Neuronal stem cell (in vitro differentiated cells): ENCODE data around the gene CDH15.
"Not testable (repeated sequence)": the region's sequence is repeated elsewhere in the genome, so short reads cannot be mapped to it uniquely, and the experiment has no call there.

Experiments used
- DNase-seq: peaks from one replicate; pipeline ENCODE4 v3.0.0-alpha.2; 2013; ENCODE audit warnings: low spot score
- H2AFZ ChIP-seq: one replicate; pipeline ENCODE4 v1.6.1; 2013; ENCODE audit warnings: mild to moderate bottlenecking, low read length, inconsistent platforms
- H2AK5ac ChIP-seq: 2 replicates; pipeline ENCODE4 v1.6.1; 2013; ENCODE audit warnings: low read depth, mild to moderate bottlenecking, inconsistent platforms, low read length, moderate library complexity, mixed read lengths
- H2BK120ac ChIP-seq: 2 replicates; pipeline ENCODE4 v1.6.1; 2013; ENCODE audit warnings: low read depth, mild to moderate bottlenecking, inconsistent platforms, low read length, moderate library complexity, mixed read lengths
- H2BK12ac ChIP-seq: one replicate; pipeline ENCODE4 v1.6.1; 2013; ENCODE audit warnings: low read length, inconsistent platforms
- H2BK15ac ChIP-seq: 2 replicates; pipeline ENCODE4 v1.6.1; 2013; ENCODE audit warnings: mild to moderate bottlenecking, low read length, inconsistent platforms, mixed read lengths
- H2BK5ac ChIP-seq: one replicate; pipeline ENCODE4 v1.6.1; 2013; ENCODE audit warnings: inconsistent platforms, mild to moderate bottlenecking, low read length, moderate library complexity
- H3K14ac ChIP-seq: one replicate; pipeline ENCODE4 v1.6.1; 2013; ENCODE audit warnings: low read length, inconsistent platforms
- H3K18ac ChIP-seq: 2 replicates; pipeline ENCODE4 v1.6.1; 2013; ENCODE audit warnings: low read length, inconsistent platforms
- H3K23ac ChIP-seq: 2 replicates; pipeline ENCODE4 v1.6.1; 2013; ENCODE audit warnings: low read depth, mild to moderate bottlenecking, mixed read lengths, low read length, inconsistent platforms; ENCODE audit not compliant: poor library complexity
- H3K27ac ChIP-seq: replicated peaks from 3 replicates; pipeline ENCODE4 v1.5.1; 2013; ENCODE audit warnings: low read length, inconsistent platforms
- H3K27me3 ChIP-seq, 3 experiments: 2 replicates each; pipeline ENCODE4 v1.6.1; 2013; ENCODE audit warnings: low read length in 3 of 3, mild to moderate bottlenecking in 2 of 3, inconsistent platforms in 1 of 3, low read depth in 1 of 3, mixed read lengths in 1 of 3, moderate library complexity in 1 of 3; ENCODE audit not compliant: control insufficient read depth in 3 of 3, insufficient read depth in 3 of 3
- H3K36me3 ChIP-seq, 2 donors: replicated peaks in 1 of 2; 2 replicates each; pipeline ENCODE4 v1.6.1; 2013; ENCODE audit warnings: low read length in 2 of 2; ENCODE audit not compliant: control insufficient read depth in 2 of 2, insufficient read depth in 2 of 2
- H3K4ac ChIP-seq: 2 replicates; pipeline ENCODE4 v1.6.1; 2013; ENCODE audit warnings: inconsistent platforms, mild to moderate bottlenecking, low read length, moderate library complexity
- H3K4me1 ChIP-seq, 2 donors: 1 replicate in 1 of 2; 2 replicates in 1 of 2; pipeline ENCODE4 v1.6.1; 2013; ENCODE audit warnings: low read length in 2 of 2, low read depth in 1 of 2; ENCODE audit not compliant: control insufficient read depth in 2 of 2, insufficient read depth in 1 of 2
- H3K4me2 ChIP-seq: one replicate; pipeline ENCODE4 v1.6.1; 2013; ENCODE audit warnings: mild to moderate bottlenecking, low read length, inconsistent platforms; ENCODE audit not compliant: insufficient read depth, poor library complexity, severe bottlenecking
- H3K4me3 ChIP-seq, 2 donors: 2 replicates each; pipeline ENCODE4 v1.5.1; 2013; ENCODE audit warnings: low read length in 2 of 2, mild to moderate bottlenecking in 2 of 2, inconsistent platforms in 1 of 2, moderate library complexity in 1 of 2
- H3K79me1 ChIP-seq: one replicate; pipeline ENCODE4 v1.6.1; 2013; ENCODE audit warnings: low read depth, mild to moderate bottlenecking, inconsistent platforms, low read length, moderate library complexity
- H3K9ac ChIP-seq: one replicate; pipeline ENCODE4 v1.6.1; 2013; ENCODE audit warnings: mild to moderate bottlenecking, low read depth, low read length, inconsistent platforms; ENCODE audit not compliant: poor library complexity
- H3K9me3 ChIP-seq, 2 donors: replicated peaks in 1 of 2; 2 replicates each; pipeline versions ENCODE3 to v1.6.1; 2013; ENCODE audit warnings: low read length in 2 of 2, mild to moderate bottlenecking in 2 of 2, inconsistent platforms in 1 of 2, low read depth in 1 of 2, mixed read lengths in 1 of 2, moderate library complexity in 1 of 2; ENCODE audit not compliant: control insufficient read depth in 2 of 2, insufficient read depth in 1 of 2
- H4K8ac ChIP-seq: one replicate; pipeline ENCODE4 v1.6.1; 2013; ENCODE audit warnings: low read depth, mild to moderate bottlenecking, inconsistent platforms, low read length, moderate library complexity
- H4K91ac ChIP-seq: one replicate; pipeline ENCODE4 v1.6.1; 2013; ENCODE audit warnings: low read length, low read depth, mild to moderate bottlenecking, inconsistent platforms; ENCODE audit not compliant: poor library complexity
- whole genome bisulfite sequencing, 2 donors: extraction: QIAGEN DNeasy Blood & Tissue Kit; methylation state at CpG; one replicate each; pipeline ENCODE4 v1.1.7; 2013; ENCODE audit warnings: missing lambda C conversion rate in 2 of 2, mixed read lengths in 1 of 2; ENCODE audit not compliant: insufficient read length in 2 of 2, insufficient replicate concordance in 1 of 2; ENCODE audit errors: extremely low coverage in 2 of 2; 5-methylcytosine and 5-hydroxymethylcytosine counted together

The CDH15 gene

GRCh38 chr16:89191033-89191900 is 19.7 kb downstream of the CDH15 start:
- Histone ChIP-seq H2AFZ (no peak overlapping the region), H2BK5ac (no peak overlapping the region), H2BK12ac (peak overlapping the region; percentile 90), H3K9ac (peak overlapping the region; percentile 50), H3K4ac (peak overlapping the region; percentile 93), H3K79me1 (peaks cover 3% of the 10 kb centered on the region), H3K4me3 (peak overlapping the region in 1 of 2 donors; percentile 71), H3K18ac (peak overlapping the region; percentile 64), H3K14ac (peak overlapping the region; percentile 82), H3K27ac (no peak overlapping the region), H3K36me3 (no peaks in the 10 kb centered on the region), H2AK5ac (no peak overlapping the region), H2BK120ac (no peak overlapping the region), H4K91ac (peak overlapping the region; percentile 85), H3K4me1 (peaks cover 2 to 4% of the 10 kb centered on the region in 2 donors), H3K23ac (peak overlapping the region; percentile 89), H3K27me3 (peaks cover 15 to 29% (median 28%) of the 10 kb centered on the region in 3 experiments), H4K8ac (no peak overlapping the region), H3K4me2 (no peak overlapping the region), H2BK15ac (no peak overlapping the region), H3K9me3 (peaks cover 0 to 6% of the 10 kb centered on the region in 2 donors)
- no peak for DNase-seq
- WGBS, 2 donors: no CpG with 5 or more reads among the region's 44 CpGs

- no peaks in the 10 kb centered on the region for H3K36me3 ChIP-seq
- H2AK5ac ChIP-seq: no peak overlapping the region
- H3K9ac ChIP-seq: peak overlapping the region; percentile 70
- H2BK5ac ChIP-seq: no peak overlapping the region
- H3K23ac ChIP-seq: no peak overlapping the region
- H4K8ac ChIP-seq: no peak overlapping the region
- peak overlapping the region; percentile 11 for H3K4me2 ChIP-seq
- WGBS, 2 donors: no CpG with 5 or more reads among the region's 19 CpGs
- no peak for DNase-seq
- H4K91ac ChIP-seq: no peak overlapping the region
- H3K18ac ChIP-seq: peak overlapping the region; percentile 80
- no peak overlapping the region for H2BK15ac ChIP-seq
- H3K4me1 ChIP-seq: peaks cover 2 to 4% of the 10 kb centered on the region in 2 donors
- peak overlapping the region; percentile 92 for H2AFZ ChIP-seq
- no peak overlapping the region for H3K14ac ChIP-seq
- H3K79me1 ChIP-seq: peaks cover 3% of the 10 kb centered on the region
- peak overlapping the region in 1 of 2 donors; percentile 28 for H3K4me3 ChIP-seq
- H3K9me3 ChIP-seq: peaks cover 0 to 6% of the 10 kb centered on the region in 2 donors
- peaks cover 15 to 30% (median 28%) of the 10 kb centered on the region in 3 experiments for H3K27me3 ChIP-seq
- H2BK120ac ChIP-seq: no peak overlapping the region
- peak overlapping the region; percentile 16 for H2BK12ac ChIP-seq
- no peak overlapping the region for H3K27ac ChIP-seq
- no peak overlapping the region for H3K4ac ChIP-seq
These were observed 20.3 kb downstream of the CDH15 start for GRCh38 chr16:89191901-89192185.

- peaks cover 15 to 35% (median 28%) of the 10 kb centered on the region in 3 experiments for H3K27me3 ChIP-seq
- peak overlapping the region; percentile 28 to 69 for H3K4me3 ChIP-seq
- not testable (repeated sequence) for H2AK5ac ChIP-seq
These were observed 20.8 kb downstream of the CDH15 start for GRCh38 chr16:89192186-89192955.

More at GRCh38 chr16:89192186-89192955, 20.8 kb downstream of the CDH15 start:
- peak overlapping the region; percentile 80 for H3K18ac ChIP-seq
- H2BK120ac ChIP-seq, H3K9me3 ChIP-seq, H4K91ac ChIP-seq, H4K8ac ChIP-seq, H3K27ac ChIP-seq, H2BK15ac ChIP-seq, DNase-seq, H3K4me1 ChIP-seq, H3K23ac ChIP-seq, H3K79me1 ChIP-seq, H2BK5ac ChIP-seq, H3K4ac ChIP-seq, H3K36me3 ChIP-seq: not testable (repeated sequence)
- H2AFZ ChIP-seq: peak overlapping the region; percentile 92
- no CpG with 5 or more reads among the region's 63 CpGs for WGBS, 2 donors
- peak overlapping the region; percentile 70 for H3K9ac ChIP-seq
- peak overlapping the region; percentile 62 for H3K4me2 ChIP-seq
- peak overlapping the region; percentile 16 for H2BK12ac ChIP-seq
- H3K14ac ChIP-seq: peak overlapping the region; percentile 71
